Endothelial cell of umbilical vein (primary cell): ENCODE results near the gene PRSS21. TPM values are rescaled to one million over a fixed set of nuclear protein-coding genes. Genes with fewer than 3 reads are reported as not detected.

Source experiments
- BruUV-seq: library from RNA; stranded (reverse); fragments of 400-500 nt; replicated peaks from 2 replicates; lab custom pipeline; 2021; lab: Mats Ljungman, UMichigan
- CTCF ChIA-PET: fragments of 300-600, 350-600 bp; sonication (Branson Sonifier 250); formaldehyde crosslinking; loops from one replicate; lab custom pipeline; 2021; ENCODE audit warnings: antibody characterized with exemption, inconsistent platforms; lab: Charles Lee
- POLR2A ChIA-PET: fragments of 300-600, 350-600 bp; sonication (Branson Sonifier 250); formaldehyde crosslinking; loops from one replicate; lab custom pipeline; 2021; ENCODE audit warnings: antibody characterized with exemption, inconsistent platforms; lab: Charles Lee
- DNase-seq: peaks from one replicate; pipeline ENCODE4 v3.0.0-alpha.2; 2011; ENCODE audit warnings: low read depth, low spot score
- FAIRE-seq: peaks from 2 replicates; lab custom pipeline; 2011; peaks lifted over from hg19 to GRCh38; lab: Jason Lieb, UNC
- H2AFZ ChIP-seq: 2 replicates; pipeline ENCODE4 v1.6.0; 2012; ENCODE audit warnings: low read depth, low read length, control low read depth, inconsistent platforms
- H3K27ac ChIP-seq: 2 replicates; pipeline ENCODE4 v1.5.1; 2011; ENCODE audit warnings: low read depth, mild to moderate bottlenecking, control low read depth, low read length, moderate library complexity; ENCODE audit not compliant: insufficient read depth
- H3K27me3 ChIP-seq, 2 experiments: 2 replicates each; pipeline versions ENCODE4 v1.6.0 to v1.6.1; 2011; ENCODE audit warnings: low read length in 2 of 2, mixed read lengths in 1 of 2; ENCODE audit not compliant: control insufficient read depth in 2 of 2, insufficient read depth in 2 of 2
- H3K36me3 ChIP-seq, 2 experiments: 2 replicates in 1 of 2; 3 replicates in 1 of 2; pipeline ENCODE4 v1.5.1; 2011; ENCODE audit warnings: low read length in 2 of 2, mild to moderate bottlenecking in 1 of 2, moderate library complexity in 1 of 2; ENCODE audit not compliant: control insufficient read depth in 2 of 2, insufficient read depth in 2 of 2; ENCODE audit errors: extremely low read depth in 1 of 2
- H3K4me1 ChIP-seq: 3 replicates; pipeline ENCODE4 v1.5.1; 2011; ENCODE audit warnings: mild to moderate bottlenecking, low read length; ENCODE audit not compliant: control insufficient read depth, insufficient read depth; ENCODE audit errors: extremely low read depth
- H3K4me2 ChIP-seq: 2 replicates; pipeline ENCODE4 v1.6.1; 2011; ENCODE audit warnings: low read length, control low read depth, mixed read lengths; ENCODE audit not compliant: insufficient read depth
- H3K4me3 ChIP-seq, 3 experiments: fragments of 200-600 bp in 1 of 3; sonication (generic), shearing (Covaris generic) in 1 of 3; replicated peaks in 1 of 3; 2 replicates each; pipeline ENCODE4 v1.5.1; 2011 to 2016; ENCODE audit warnings: control low read depth in 3 of 3, low read length in 3 of 3, mild to moderate bottlenecking in 2 of 3, inconsistent platforms in 1 of 3, low read depth in 1 of 3, moderate library complexity in 1 of 3; ENCODE audit not compliant: insufficient read depth in 1 of 3
- H3K79me2 ChIP-seq: 2 replicates; pipeline ENCODE4 v1.6.0; 2012; ENCODE audit warnings: low read length, inconsistent platforms; ENCODE audit not compliant: control insufficient read depth, insufficient read depth
- H3K9ac ChIP-seq: replicated peaks from 2 replicates; pipeline ENCODE3; 2011; ENCODE audit warnings: low read length, control low read depth; ENCODE audit not compliant: insufficient read depth; ENCODE audit errors: extremely low read depth
- H3K9me1 ChIP-seq: replicated peaks from 3 replicates; pipeline ENCODE4 v1.6.0; 2011; ENCODE audit warnings: mild to moderate bottlenecking, low read length; ENCODE audit not compliant: control insufficient read depth, insufficient read depth; ENCODE audit errors: extremely low read depth
- H3K9me3 ChIP-seq: replicated peaks from 2 replicates; pipeline ENCODE4 v1.5.1; 2012; ENCODE audit warnings: low read length, inconsistent platforms; ENCODE audit not compliant: control insufficient read depth, insufficient read depth
- H4K20me1 ChIP-seq: replicated peaks from 2 replicates; pipeline ENCODE3; 2011; ENCODE audit warnings: mild to moderate bottlenecking, low read length; ENCODE audit not compliant: control insufficient read depth, insufficient read depth; ENCODE audit errors: extremely low read depth
- FOS ChIP-seq: IDR thresholded peaks from 2 replicates; pipeline ENCODE4 v1.6.1; 2011; ENCODE audit warnings: mild to moderate bottlenecking, low read length, moderate library complexity, borderline replicate concordance; ENCODE audit not compliant: insufficient read depth
- GATA2 ChIP-seq: IDR thresholded peaks from 2 replicates; pipeline ENCODE4 v1.7.0; 2011; ENCODE audit warnings: low read depth, mild to moderate bottlenecking, moderate library complexity, mixed read lengths, low read length; ENCODE audit not compliant: insufficient read length, insufficient read depth
- JUN ChIP-seq: IDR thresholded peaks from 2 replicates; pipeline ENCODE4 v1.6.1; 2011; ENCODE audit warnings: borderline replicate concordance, low read depth; ENCODE audit not compliant: insufficient read length, insufficient read depth
- MYC ChIP-seq: IDR thresholded peaks from one replicate; pipeline ENCODE4 v1.6.1; 2011; ENCODE audit warnings: mild to moderate bottlenecking, low read depth, low read length
- POLR2A ChIP-seq: IDR thresholded peaks from 2 replicates; pipeline ENCODE4 v1.6.1; 2012; ENCODE audit warnings: low read depth, mild to moderate bottlenecking, control low read depth, low read length
- POLR2AphosphoS5 ChIP-seq: IDR thresholded peaks from 2 replicates; pipeline ENCODE4 v1.6.1; 2012; ENCODE audit warnings: low read depth, mild to moderate bottlenecking, control low read depth, low read length, moderate library complexity; ENCODE audit not compliant: insufficient read depth
- dilution Hi-C: fragments of 300-500 bp; cut with MboI; formaldehyde crosslinking; loops from one replicate; pipeline ENCODE4 v1.15.0; 2019; ENCODE audit warnings: low sequenced_read_pairs; ENCODE audit not compliant: extremely low pct_ligation_motif_present
- intact Hi-C: fragments of 100-400 bp; cut with micrococcal nuclease; formaldehyde crosslinking; loops from one replicate; pipeline ENCODE4 v1.10.0; 2022
- polyA plus RNA-seq, 4 experiments: library from polyadenylated mRNA; depleted of rRNA in 3 of 4; stranded (reverse) in 3 of 4; unstranded in 1 of 4; fragments of >200 nt; gene quantifications; 2 replicates each; pipeline versions ENCODE4 v1.2.1 to v1.2.3, GENCODE V29; 2011 to 2012; ENCODE audit warnings: missing spikeins in 1 of 4
- total RNA-seq: library from RNA; stranded (reverse); gene quantifications from 2 replicates; pipeline ENCODE4 v1.2.3, GENCODE V29; 2021

PRSS21 gene
- total and polyA plus RNA-seq, 2 donors (not counting 3 experiments of a cell fraction or from before 2014, with no cell fraction given) = 0.28 TPM; not detected in 1

- H3K36me3 ChIP-seq = no peaks in the 10 kb centered on the region
- no peak overlapping the region for H3K4me2 ChIP-seq
- no peaks in the 10 kb centered on the region for H3K27me3 ChIP-seq
- dilution Hi-C loops = no loop called here
- no peak for TF ChIP-seq FOS
- peaks cover 2% of the 10 kb centered on the region for H3K4me1 ChIP-seq
- no peak overlapping the region for H3K9ac ChIP-seq
- CTCF ChIA-PET = no interaction called here
- H3K4me3 ChIP-seq = no peak overlapping the region
- intact Hi-C loops = no loop called here
- H3K9me1 ChIP-seq = no peaks in the 10 kb centered on the region
- no peaks in the 10 kb centered on the region for H3K9me3 ChIP-seq
- no peaks in the 10 kb centered on the region for H3K79me2 ChIP-seq
- no peak overlapping the region for H3K27ac ChIP-seq
- no peak for DNase-seq
- no peak for FAIRE-seq
- BruUV-seq = no TSS peak
- no peak overlapping the region for H2AFZ ChIP-seq
- POLR2A ChIA-PET = no interaction called here
- H4K20me1 ChIP-seq = no peaks in the 10 kb centered on the region
Observed at GRCh38 chr16:2827831-2828520, 10.9 kb downstream of the PRSS21 start.

GRCh38 chr16:2828521-2828840 lies 11.4 kb downstream of the PRSS21 start:
- dilution Hi-C loops (no loop called here), intact Hi-C loops (no loop called here)
- Histone ChIP-seq H3K27ac (no peak overlapping the region), H3K9ac (no peak overlapping the region), H3K9me3 (no peaks in the 10 kb centered on the region), H3K79me2 (no peaks in the 10 kb centered on the region), H2AFZ (no peak overlapping the region), H3K27me3 (no peaks in the 10 kb centered on the region), H3K4me2 (no peak overlapping the region), H3K9me1 (no peaks in the 10 kb centered on the region), H3K4me1 (peaks cover 2% of the 10 kb centered on the region), H3K4me3 (no peak overlapping the region), H3K36me3 (no peaks in the 10 kb centered on the region), H4K20me1 (no peaks in the 10 kb centered on the region)
- TF ChIP-seq FOS (no peak), JUN (no peak), GATA2 (no peak), MYC (no peak), POLR2AphosphoS5 (no peak), POLR2A (no peak)
- BruUV-seq = no TSS peak
- FAIRE-seq (no peak), DNase-seq (no peak)
- ChIA-PET CTCF (interaction anchor here (0.9 kb wide), 1 partner anchor 40 kb away, joined by 3 read pairs; no protein-coding TSS in a partner anchor), POLR2A (no interaction called here)
